ENCODE measurements around the gene TRIM61. TPM values are rescaled to one million over a fixed set of nuclear protein-coding genes. Genes with fewer than 3 reads are reported as not detected.
"Not testable (repeated sequence)": the region's sequence is repeated elsewhere in the genome, so short reads cannot be mapped to it uniquely, and the experiment has no call there.

The TRIM61 gene
- polyA plus RNA-seq, 2 of the 4 experiments (the other 2 are of a cell fraction) = not detected

GRCh38 chr4:164937576-164938270 lies 39.7 kb downstream of the TRIM61 start:
- ATAC-seq (peak; percentile 64 to 70; a peak in 3 of 6 replicates), FAIRE-seq (no peak), DNase-seq (ENCODE audit: low read depth in 1 of 2, low spot score in 1 of 2) (no peak)
- CTCF ChIA-PET = interaction anchor here (2.6 kb wide), 1 partner anchor 11 kb away, joined by 8 read pairs; no protein-coding TSS in a partner anchor
- POLR2A ChIA-PET = no interaction called here
- Histone ChIP-seq H3K9me3 (no peaks in the 10 kb centered on the region), H3K4me1 (no peaks in the 10 kb centered on the region), H3K4me2 (no peak overlapping the region), H3K4me3 (no peak overlapping the region), H3K27ac (no peak overlapping the region)
- TF ChIP-seq KDM5A (IDR thresholded peaks at IDR 0.05) (no peak), CBX2 (IDR thresholded peaks at IDR 0.05; ENCODE audit: borderline replicate concordance, low read depth) (no peak), POLR2AphosphoS2 (conservative IDR thresholded peaks at IDR 0.05; ENCODE audit: low read length) (no peak)

- H3K27ac ChIP-seq; DNase-seq (ENCODE audit: low read depth in 1 of 2, low spot score in 1 of 2); FAIRE-seq; H3K4me2 ChIP-seq; POLR2A ChIA-PET; H3K9me3 ChIP-seq; H3K4me3 ChIP-seq; ATAC-seq; H3K4me1 ChIP-seq: not testable (repeated sequence)
- 43% methylated on average over 9 of the region's 9 CpGs for WGBS (ENCODE audit: missing lambda C conversion rate)
- CTCF ChIA-PET = interaction anchor here (2.6 kb wide), 1 partner anchor 12 kb away, joined by 8 read pairs; no protein-coding TSS in a partner anchor
These were observed 41.4 kb downstream of the TRIM61 start for GRCh38 chr4:164935865-164936606.

- ChIA-PET CTCF (interaction anchor here (0.6 to 2.6 kb wide), 2 partner anchors 13 to 25 kb away, joined by 3 to 8 read pairs; no protein-coding TSS in a partner anchor), POLR2A (no interaction called here)
- Histone ChIP-seq H3K4me1 (no peaks in the 10 kb centered on the region), H3K9me3 (no peaks in the 10 kb centered on the region), H3K4me3 (no peak overlapping the region), H3K27ac (no peak overlapping the region), H3K4me2 (no peak overlapping the region)
- FAIRE-seq (no peak), ATAC-seq (peak; percentile 59 to 62; a peak in 2 of 6 replicates), DNase-seq (ENCODE audit: low read depth in 1 of 2, low spot score in 1 of 2) (no peak)
- WGBS (ENCODE audit: missing lambda C conversion rate) = 11% methylated on average over 1 of the region's 1 CpG
- TF ChIP-seq EHMT2 (IDR thresholded peaks at IDR 0.05; ENCODE audit: low read depth) (no peak), HES2 (IDR thresholded peaks at IDR 0.05) (no peak)
These were observed 42.1 kb downstream of the TRIM61 start for GRCh38 chr4:164935363-164935762.

- Histone ChIP-seq H3K4me1 (no peaks in the 10 kb centered on the region), H3K4me3 (no peak overlapping the region), H3K9me3 (no peaks in the 10 kb centered on the region), H3K27ac (no peak overlapping the region), H3K4me2 (no peak overlapping the region)
- no peak for FAIRE-seq
- POLR2A ChIA-PET = no interaction called here
- TF ChIP-seq CHD4 (IDR thresholded peaks at IDR 0.05; ENCODE audit: borderline replicate concordance) (no peak), KDM5A (IDR thresholded peaks at IDR 0.05) (no peak), CBX8 (IDR thresholded peaks at IDR 0.05) (no peak), ZSCAN20 (CRISPR knock-in tag; IDR thresholded peaks at IDR 0.05) (no peak), KDM1A (IDR thresholded peaks at IDR 0.05; ENCODE audit: low read depth) (no peak), EHMT2 (IDR thresholded peaks at IDR 0.05; ENCODE audit: low read depth) (no peak), BCL3 (IDR thresholded peaks at IDR 0.05) (no peak), MAX (IDR thresholded peaks at IDR 0.05) (no peak), ESRRA (IDR thresholded peaks at IDR 0.05; ENCODE audit: borderline replicate concordance, low read length) (no peak), SMC3 (IDR thresholded peaks at IDR 0.05) (no peak), FOSB (CRISPR knock-in tag; IDR thresholded peaks at IDR 0.05) (no peak), PHF8 (IDR thresholded peaks at IDR 0.05; ENCODE audit: borderline replicate concordance, low read depth) (no peak), JUN (IDR thresholded peaks at IDR 0.05) (no peak), TFCP2L1 (CRISPR knock-in tag; IDR thresholded peaks at IDR 0.05) (no peak), CHD2 (IDR thresholded peaks at IDR 0.05; ENCODE audit: low read length, partially characterized antibody) (no peak), USF2 (IDR thresholded peaks at IDR 0.05) (no peak), FOXS1 (CRISPR knock-in tag; IDR thresholded peaks at IDR 0.05) (no peak), CEBPB (IDR thresholded peaks at IDR 0.05) (no peak)
- no peak for DNase-seq (ENCODE audit: low read depth in 1 of 2, low spot score in 1 of 2)
- 57% methylated on average over 7 of the region's 11 CpGs for WGBS (ENCODE audit: missing lambda C conversion rate)
- ATAC-seq = no peak
- CTCF ChIA-PET = no interaction called here
These were observed 44.2 kb downstream of the TRIM61 start for GRCh38 chr4:164933244-164933643.

Data from A549 (cell line).